Endothelial cell of umbilical vein (primary cell): Measurements from ENCODE around the gene SERPINB3. TPM values are rescaled to one million over a fixed set of nuclear protein-coding genes. Genes with fewer than 3 reads are reported as not detected.

Experiments used
- BruUV-seq: library from RNA; stranded (reverse); fragments of 400-500 nt; replicated peaks from 2 replicates; lab custom pipeline; 2021; lab: Mats Ljungman, UMichigan
- CTCF ChIA-PET: fragments of 300-600, 350-600 bp; sonication (Branson Sonifier 250); formaldehyde crosslinking; loops from one replicate; lab custom pipeline; 2021; ENCODE audit warnings: antibody characterized with exemption, inconsistent platforms; lab: Charles Lee
- POLR2A ChIA-PET: fragments of 300-600, 350-600 bp; sonication (Branson Sonifier 250); formaldehyde crosslinking; loops from one replicate; lab custom pipeline; 2021; ENCODE audit warnings: antibody characterized with exemption, inconsistent platforms; lab: Charles Lee
- DNase-seq: peaks from one replicate; pipeline ENCODE4 v3.0.0-alpha.2; 2011; ENCODE audit warnings: low read depth, low spot score
- FAIRE-seq: peaks from 2 replicates; lab custom pipeline; 2011; peaks lifted over from hg19 to GRCh38; lab: Jason Lieb, UNC
- H2AFZ ChIP-seq: 2 replicates; pipeline ENCODE4 v1.6.0; 2012; ENCODE audit warnings: low read depth, low read length, control low read depth, inconsistent platforms
- H3K27ac ChIP-seq: 2 replicates; pipeline ENCODE4 v1.5.1; 2011; ENCODE audit warnings: low read depth, mild to moderate bottlenecking, control low read depth, low read length, moderate library complexity; ENCODE audit not compliant: insufficient read depth
- H3K27me3 ChIP-seq, 2 experiments: 2 replicates each; pipeline versions ENCODE4 v1.6.0 to v1.6.1; 2011; ENCODE audit warnings: low read length in 2 of 2, mixed read lengths in 1 of 2; ENCODE audit not compliant: control insufficient read depth in 2 of 2, insufficient read depth in 2 of 2
- H3K36me3 ChIP-seq, 2 experiments: 2 replicates in 1 of 2; 3 replicates in 1 of 2; pipeline ENCODE4 v1.5.1; 2011; ENCODE audit warnings: low read length in 2 of 2, mild to moderate bottlenecking in 1 of 2, moderate library complexity in 1 of 2; ENCODE audit not compliant: control insufficient read depth in 2 of 2, insufficient read depth in 2 of 2; ENCODE audit errors: extremely low read depth in 1 of 2
- H3K4me1 ChIP-seq: 3 replicates; pipeline ENCODE4 v1.5.1; 2011; ENCODE audit warnings: mild to moderate bottlenecking, low read length; ENCODE audit not compliant: control insufficient read depth, insufficient read depth; ENCODE audit errors: extremely low read depth
- H3K4me2 ChIP-seq: 2 replicates; pipeline ENCODE4 v1.6.1; 2011; ENCODE audit warnings: low read length, control low read depth, mixed read lengths; ENCODE audit not compliant: insufficient read depth
- H3K4me3 ChIP-seq, 3 experiments: fragments of 200-600 bp in 1 of 3; sonication (generic), shearing (Covaris generic) in 1 of 3; replicated peaks in 1 of 3; 2 replicates each; pipeline ENCODE4 v1.5.1; 2011 to 2016; ENCODE audit warnings: control low read depth in 3 of 3, low read length in 3 of 3, mild to moderate bottlenecking in 2 of 3, inconsistent platforms in 1 of 3, low read depth in 1 of 3, moderate library complexity in 1 of 3; ENCODE audit not compliant: insufficient read depth in 1 of 3
- H3K79me2 ChIP-seq: 2 replicates; pipeline ENCODE4 v1.6.0; 2012; ENCODE audit warnings: low read length, inconsistent platforms; ENCODE audit not compliant: control insufficient read depth, insufficient read depth
- H3K9ac ChIP-seq: replicated peaks from 2 replicates; pipeline ENCODE3; 2011; ENCODE audit warnings: low read length, control low read depth; ENCODE audit not compliant: insufficient read depth; ENCODE audit errors: extremely low read depth
- H3K9me1 ChIP-seq: replicated peaks from 3 replicates; pipeline ENCODE4 v1.6.0; 2011; ENCODE audit warnings: mild to moderate bottlenecking, low read length; ENCODE audit not compliant: control insufficient read depth, insufficient read depth; ENCODE audit errors: extremely low read depth
- H3K9me3 ChIP-seq: replicated peaks from 2 replicates; pipeline ENCODE4 v1.5.1; 2012; ENCODE audit warnings: low read length, inconsistent platforms; ENCODE audit not compliant: control insufficient read depth, insufficient read depth
- H4K20me1 ChIP-seq: replicated peaks from 2 replicates; pipeline ENCODE3; 2011; ENCODE audit warnings: mild to moderate bottlenecking, low read length; ENCODE audit not compliant: control insufficient read depth, insufficient read depth; ENCODE audit errors: extremely low read depth
- CTCF ChIP-seq, 2 donors: IDR thresholded peaks; 1 replicate in 1 of 2; 2 replicates in 1 of 2; pipeline ENCODE4 v1.5.1; 2011; ENCODE audit warnings: low read length in 2 of 2, mild to moderate bottlenecking in 2 of 2, moderate library complexity in 2 of 2, control low read depth in 1 of 2, inconsistent platforms in 1 of 2, low read depth in 1 of 2; ENCODE audit not compliant: insufficient read depth in 1 of 2; ENCODE audit errors: extremely low read depth in 1 of 2
- EZH2 ChIP-seq: IDR thresholded peaks from 2 replicates; pipeline ENCODE4 v1.6.1; 2012; ENCODE audit warnings: borderline replicate concordance, low read depth, mild to moderate bottlenecking, moderate library complexity, low read length, inconsistent platforms; ENCODE audit not compliant: severe bottlenecking
- FOS ChIP-seq: IDR thresholded peaks from 2 replicates; pipeline ENCODE4 v1.6.1; 2011; ENCODE audit warnings: mild to moderate bottlenecking, low read length, moderate library complexity, borderline replicate concordance; ENCODE audit not compliant: insufficient read depth
- GATA2 ChIP-seq: IDR thresholded peaks from 2 replicates; pipeline ENCODE4 v1.7.0; 2011; ENCODE audit warnings: low read depth, mild to moderate bottlenecking, moderate library complexity, mixed read lengths, low read length; ENCODE audit not compliant: insufficient read length, insufficient read depth
- JUN ChIP-seq: IDR thresholded peaks from 2 replicates; pipeline ENCODE4 v1.6.1; 2011; ENCODE audit warnings: borderline replicate concordance, low read depth; ENCODE audit not compliant: insufficient read length, insufficient read depth
- MAX ChIP-seq: IDR thresholded peaks from 2 replicates; pipeline ENCODE4 v1.6.1; 2011; ENCODE audit not compliant: insufficient read depth, insufficient read length
- MYC ChIP-seq: IDR thresholded peaks from one replicate; pipeline ENCODE4 v1.6.1; 2011; ENCODE audit warnings: mild to moderate bottlenecking, low read depth, low read length
- POLR2A ChIP-seq: IDR thresholded peaks from 2 replicates; pipeline ENCODE4 v1.6.1; 2012; ENCODE audit warnings: low read depth, mild to moderate bottlenecking, control low read depth, low read length
- POLR2AphosphoS5 ChIP-seq: IDR thresholded peaks from 2 replicates; pipeline ENCODE4 v1.6.1; 2012; ENCODE audit warnings: low read depth, mild to moderate bottlenecking, control low read depth, low read length, moderate library complexity; ENCODE audit not compliant: insufficient read depth
- dilution Hi-C: fragments of 300-500 bp; cut with MboI; formaldehyde crosslinking; loops from one replicate; pipeline ENCODE4 v1.15.0; 2019; ENCODE audit warnings: low sequenced_read_pairs; ENCODE audit not compliant: extremely low pct_ligation_motif_present
- intact Hi-C: fragments of 100-400 bp; cut with micrococcal nuclease; formaldehyde crosslinking; loops from one replicate; pipeline ENCODE4 v1.10.0; 2022
- polyA plus RNA-seq, 4 experiments: library from polyadenylated mRNA; depleted of rRNA in 3 of 4; stranded (reverse) in 3 of 4; unstranded in 1 of 4; fragments of >200 nt; gene quantifications; 2 replicates each; pipeline versions ENCODE4 v1.2.1 to v1.2.3, GENCODE V29; 2011 to 2012; ENCODE audit warnings: missing spikeins in 1 of 4
- total RNA-seq: library from RNA; stranded (reverse); gene quantifications from 2 replicates; pipeline ENCODE4 v1.2.3, GENCODE V29; 2021

Gene SERPINB3
- total and polyA plus RNA-seq, 2 donors (not counting 3 experiments of a cell fraction or from before 2014, with no cell fraction given): not detected

GRCh38 chr18:63626431-63626830 is 35.3 kb downstream of the SERPINB3 start:
- no peak overlapping the region for H3K9ac ChIP-seq
- intact Hi-C loops: no loop called here
- no TSS peak for BruUV-seq
- no peaks in the 10 kb centered on the region for H3K4me1 ChIP-seq
- H3K4me3 ChIP-seq: no peak overlapping the region
- no peak overlapping the region for H3K27ac ChIP-seq
- no peaks in the 10 kb centered on the region for H3K27me3 ChIP-seq
- no peaks in the 10 kb centered on the region for H3K36me3 ChIP-seq
- no peak for TF ChIP-seq GATA2
- no peak for TF ChIP-seq POLR2A
- TF ChIP-seq POLR2AphosphoS5: no peak
- no peak for TF ChIP-seq MAX
- no peak for TF ChIP-seq EZH2
- no peak for TF ChIP-seq FOS
- no peak for TF ChIP-seq JUN
- no peak for TF ChIP-seq CTCF (IDR thresholded peaks at IDR 0.05; ENCODE audit: extremely low read depth in 1 of 2, insufficient read depth in 1 of 2, low read depth in 1 of 2, low read length in 2 of 2)
- TF ChIP-seq MYC: no peak
- no peaks in the 10 kb centered on the region for H3K9me3 ChIP-seq
- no peaks in the 10 kb centered on the region for H3K79me2 ChIP-seq
- ChIA-PET POLR2A (no interaction called here), CTCF (no interaction called here)
- dilution Hi-C loops: no loop called here
- no peaks in the 10 kb centered on the region for H4K20me1 ChIP-seq
- no peak overlapping the region for H2AFZ ChIP-seq
- DNase-seq (no peak), FAIRE-seq (no peak)
- no peak overlapping the region for H3K4me2 ChIP-seq
- H3K9me1 ChIP-seq: no peaks in the 10 kb centered on the region
